Tibial artery (tissue), 4 donors: Measurements from ENCODE around the gene SHLD2.
"Not testable (repeated sequence)": the region's sequence is repeated elsewhere in the genome, so short reads cannot be mapped to it uniquely, and the experiment has no call there.

Experiments used
- DNase-seq, 2 donors: peaks; one replicate each; pipeline ENCODE4 v3.0.0-alpha.2; 2019
- H3K27ac ChIP-seq, 2 donors: fragments of 200-600 bp; sonication (generic) in 1 of 2; 1 replicate in 1 of 2; 2 replicates in 1 of 2; pipeline ENCODE4 v1.5.1; 2018 to 2019; ENCODE audit warnings: mild to moderate bottlenecking in 1 of 2
- H3K27me3 ChIP-seq, 2 donors: fragments of 200-600 bp; sonication (generic) in 1 of 2; one replicate each; pipeline versions ENCODE4 v1.5.1 to v1.6.0; 2016 to 2019
- H3K36me3 ChIP-seq, 3 donors: fragments of 200-600 bp; sonication (generic) in 2 of 3; one replicate each; pipeline ENCODE4 v1.5.1; 2016 to 2019; ENCODE audit warnings: mild to moderate bottlenecking in 2 of 3
- H3K4me1 ChIP-seq, 4 donors: fragments of 200-600 bp; sonication (generic) in 2 of 4; 1 replicate in 3 of 4; 2 replicates in 1 of 4; pipeline ENCODE4 v1.5.1; 2016 to 2019
- H3K4me3 ChIP-seq, 2 donors: fragments of 200-600 bp; sonication (generic) in 1 of 2; 1 replicate in 1 of 2; 2 replicates in 1 of 2; pipeline ENCODE4 v1.5.1; 2018 to 2019; ENCODE audit warnings: mild to moderate bottlenecking in 2 of 2
- H3K9me3 ChIP-seq, 3 donors: fragments of 200-600 bp; sonication (generic) in 1 of 3; one replicate each; pipeline ENCODE4 v1.5.1; 2016 to 2019
- CTCF ChIP-seq, 2 experiments: fragments of 200-600 bp in 1 of 2; fragments of 450-650 bp in 1 of 2; IDR thresholded peaks; one replicate each; pipeline ENCODE4 v1.5.1; 2017 to 2019; ENCODE audit warnings: antibody characterized with exemption in 2 of 2, mild to moderate bottlenecking in 1 of 2, moderate library complexity in 1 of 2
- intact Hi-C: fragments of 100-400 bp; cut with DNase I; formaldehyde crosslinking; loops from one replicate; pipeline ENCODE4 v1.15.0; 2023; ENCODE audit warnings: low total_unique reads

SHLD2 gene

GRCh38 chr10:87105446-87106124 is 10.6 kb downstream of the SHLD2 start:
- Histone ChIP-seq H3K9me3 (no peaks in the 10 kb centered on the region), H3K36me3 (peaks cover 23 to 56% (median 35%) of the 10 kb centered on the region in 3 donors), H3K4me3 (no peak overlapping the region), H3K27ac (no peak overlapping the region), H3K27me3 (no peaks in the 10 kb centered on the region), H3K4me1 (no peaks in the 10 kb centered on the region)
- intact Hi-C loops: no loop called here
- DNase-seq: no peak
- TF ChIP-seq CTCF (IDR thresholded peaks at IDR 0.05): no peak

- H3K27me3 ChIP-seq, H3K4me1 ChIP-seq, DNase-seq, H3K9me3 ChIP-seq, H3K36me3 ChIP-seq, H3K27ac ChIP-seq, intact Hi-C loops, H3K4me3 ChIP-seq: not testable (repeated sequence)
Observed at GRCh38 chr10:87118122-87118521, 23.1 kb downstream of the SHLD2 start.

DNA sequence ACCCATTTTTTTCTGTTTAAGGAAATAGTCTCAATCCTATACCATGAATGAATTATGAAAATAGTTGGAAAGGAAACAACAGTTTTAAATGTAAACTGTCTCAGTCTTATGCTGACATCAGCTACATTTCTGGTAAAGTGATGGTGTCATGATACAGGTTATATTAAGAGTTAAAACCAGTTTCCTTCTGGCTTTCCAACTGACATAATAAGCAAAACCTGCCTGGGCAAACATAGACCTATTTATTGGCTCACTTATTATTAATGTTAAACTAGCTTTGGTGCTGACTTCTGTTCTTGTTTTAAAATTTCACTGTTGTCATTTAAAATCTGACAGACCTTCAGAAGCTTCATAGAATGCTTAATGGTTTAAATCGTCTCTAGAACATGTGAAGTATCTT is 24.0 kb downstream of the SHLD2 start:
- intact Hi-C loops, DNase-seq, H3K36me3 ChIP-seq, H3K4me3 ChIP-seq, H3K9me3 ChIP-seq, H3K27ac ChIP-seq, H3K4me1 ChIP-seq, H3K27me3 ChIP-seq: not testable (repeated sequence)

- H3K9me3 ChIP-seq, H3K27ac ChIP-seq, H3K36me3 ChIP-seq, H3K27me3 ChIP-seq, DNase-seq, H3K4me3 ChIP-seq, intact Hi-C loops, H3K4me1 ChIP-seq: not testable (repeated sequence)
Observed at GRCh38 chr10:87123351-87123750, 28.3 kb downstream of the SHLD2 start.

- H3K9me3 ChIP-seq, intact Hi-C loops, DNase-seq, H3K27ac ChIP-seq, H3K36me3 ChIP-seq, H3K4me1 ChIP-seq, H3K27me3 ChIP-seq, H3K4me3 ChIP-seq: not testable (repeated sequence)
Observed at GRCh38 chr10:87127048-87127447, 32.0 kb downstream of the SHLD2 start.

DNA sequence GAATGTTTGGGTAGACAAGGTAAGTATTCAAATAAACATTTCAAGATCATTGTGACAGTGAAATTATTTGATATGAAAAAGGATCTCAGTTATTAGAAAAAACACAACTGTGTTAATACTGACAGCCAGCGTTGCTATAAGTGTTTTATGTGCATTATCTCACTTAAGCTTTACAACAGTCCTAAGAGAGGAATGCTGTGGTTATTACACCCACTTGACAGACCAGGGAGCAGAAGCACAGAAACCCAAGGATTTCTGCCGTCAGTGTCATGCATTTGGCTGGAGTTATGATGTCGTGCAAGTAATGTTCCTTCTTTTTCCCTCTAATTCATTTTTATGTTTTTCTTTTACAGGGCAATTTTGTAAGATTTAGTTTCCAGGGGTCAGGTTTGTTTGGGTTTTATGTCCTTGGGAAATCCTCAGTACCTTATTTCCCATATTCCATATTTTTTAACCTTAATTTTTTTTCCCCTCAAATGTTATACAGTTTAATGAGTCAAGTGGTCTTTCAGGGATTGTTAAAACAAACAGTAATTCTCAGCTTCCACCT is 32.7 kb downstream of the SHLD2 start:
- H3K9me3 ChIP-seq, H3K4me3 ChIP-seq, H3K27me3 ChIP-seq, H3K27ac ChIP-seq, DNase-seq, H3K4me1 ChIP-seq, H3K36me3 ChIP-seq, intact Hi-C loops: not testable (repeated sequence)

GRCh38 chr10:87132176-87132575 is 37.2 kb downstream of the SHLD2 start:
- H3K27ac ChIP-seq, intact Hi-C loops, H3K9me3 ChIP-seq, H3K36me3 ChIP-seq, H3K4me3 ChIP-seq, H3K27me3 ChIP-seq, H3K4me1 ChIP-seq: not testable (repeated sequence)
- peak in 1 of 2 donors; percentile 22 for DNase-seq

DNA sequence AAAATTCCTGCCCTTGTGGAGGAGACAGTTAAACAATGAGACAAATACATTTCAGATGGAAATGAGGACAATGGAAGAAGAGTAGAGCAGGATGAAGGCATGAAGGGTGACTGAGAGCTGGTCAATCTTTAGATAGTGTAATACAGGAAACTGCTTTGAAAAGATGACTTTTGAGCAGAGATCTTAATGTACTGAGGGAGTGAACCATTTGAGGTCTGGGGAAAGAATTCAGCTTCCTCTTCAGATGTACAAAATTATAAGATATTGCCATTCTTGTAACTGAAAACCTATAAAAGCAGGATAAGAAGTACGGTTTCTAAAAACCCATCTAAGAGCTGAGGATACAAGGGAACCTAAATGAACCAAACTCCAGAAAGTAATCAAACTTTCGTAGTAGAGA is 38.9 kb downstream of the SHLD2 start:
- H3K36me3 ChIP-seq: peaks cover 0 to 11% (median 0%) of the 10 kb centered on the region in 3 donors
- DNase-seq, H3K27ac ChIP-seq, H3K27me3 ChIP-seq, H3K4me1 ChIP-seq, H3K4me3 ChIP-seq, intact Hi-C loops: not testable (repeated sequence)
- H3K9me3 ChIP-seq: peaks cover 0 to 11% (median 0%) of the 10 kb centered on the region in 3 donors

DNA sequence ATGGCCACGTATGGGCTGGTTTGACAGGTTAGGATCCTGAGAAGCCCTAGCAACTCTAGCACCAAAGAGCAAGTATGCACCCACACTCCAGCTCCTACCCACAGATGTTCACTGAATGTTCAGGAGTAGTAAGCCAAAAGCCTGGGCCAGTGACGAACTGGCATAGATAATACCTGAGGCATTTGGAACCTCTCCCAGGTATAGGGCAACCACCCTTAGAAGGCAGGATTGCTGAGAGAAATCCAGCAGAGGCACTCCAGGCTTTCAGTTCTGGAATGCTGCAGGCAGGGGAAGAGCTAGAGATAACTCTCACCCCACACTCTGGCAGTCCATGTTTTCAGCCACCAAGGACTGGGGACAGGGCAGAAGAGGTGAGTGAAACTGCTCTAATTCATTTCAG is 39.4 kb downstream of the SHLD2 start:
- intact Hi-C loops, DNase-seq, H3K4me1 ChIP-seq, H3K27me3 ChIP-seq, H3K4me3 ChIP-seq, H3K27ac ChIP-seq: not testable (repeated sequence)
- Histone ChIP-seq H3K9me3 (peaks cover 0 to 11% (median 0%) of the 10 kb centered on the region in 3 donors), H3K36me3 (peaks cover 0 to 11% (median 0%) of the 10 kb centered on the region in 3 donors)

- H3K4me3 ChIP-seq, H3K27ac ChIP-seq, DNase-seq, intact Hi-C loops, H3K27me3 ChIP-seq, H3K4me1 ChIP-seq: not testable (repeated sequence)
- Histone ChIP-seq H3K9me3 (peaks cover 0 to 11% (median 0%) of the 10 kb centered on the region in 3 donors), H3K36me3 (peaks cover 0 to 11% (median 0%) of the 10 kb centered on the region in 3 donors)
Observed at GRCh38 chr10:87137478-87137877, 42.5 kb downstream of the SHLD2 start.

DNA sequence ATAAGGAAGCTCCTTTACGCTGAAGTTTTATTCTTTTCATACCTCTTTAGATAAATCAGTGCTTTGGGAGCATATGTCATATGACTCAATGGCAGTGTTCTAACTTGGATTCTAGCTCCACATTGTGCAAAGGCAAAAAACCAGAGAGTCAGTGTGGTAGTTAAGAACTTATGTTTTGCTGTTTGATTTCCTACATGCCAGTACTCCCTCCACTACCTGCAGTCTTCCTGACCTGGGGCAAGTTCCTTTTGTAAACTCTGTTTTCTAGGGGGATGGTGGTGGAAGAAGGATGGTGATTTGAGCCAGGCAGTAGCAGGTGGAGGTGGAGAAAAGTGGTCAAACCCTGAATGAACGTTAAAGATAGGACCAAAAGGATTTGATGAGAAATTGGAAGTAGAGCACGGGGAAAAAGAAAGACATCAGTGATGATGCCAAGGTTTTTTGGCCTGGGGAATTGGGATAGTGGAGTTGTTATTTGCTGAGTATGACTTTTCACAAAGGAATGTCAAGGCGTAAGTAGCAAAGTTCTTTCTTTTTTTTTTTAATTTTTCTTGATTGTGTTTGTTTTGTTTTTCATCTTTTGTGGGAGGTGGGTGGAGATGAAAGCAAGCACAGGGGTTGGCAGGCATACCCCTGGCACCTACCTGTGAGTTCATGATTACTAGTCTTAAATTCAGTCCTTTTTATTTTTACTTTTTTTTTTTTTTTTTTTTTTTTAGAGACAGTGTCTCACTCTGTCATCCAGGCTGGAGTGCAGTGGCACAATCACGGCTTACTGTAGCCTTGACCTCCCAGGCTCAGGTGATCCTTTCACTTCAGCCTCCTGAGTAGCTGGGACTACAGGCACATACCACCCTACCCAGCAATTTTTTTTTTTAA is 47.5 kb downstream of the SHLD2 start:
- H3K36me3 ChIP-seq, H3K4me1 ChIP-seq, H3K27me3 ChIP-seq, H3K9me3 ChIP-seq, H3K27ac ChIP-seq, intact Hi-C loops, H3K4me3 ChIP-seq: not testable (repeated sequence)
- DNase-seq: peak in 1 of 2 donors; percentile 23

DNA sequence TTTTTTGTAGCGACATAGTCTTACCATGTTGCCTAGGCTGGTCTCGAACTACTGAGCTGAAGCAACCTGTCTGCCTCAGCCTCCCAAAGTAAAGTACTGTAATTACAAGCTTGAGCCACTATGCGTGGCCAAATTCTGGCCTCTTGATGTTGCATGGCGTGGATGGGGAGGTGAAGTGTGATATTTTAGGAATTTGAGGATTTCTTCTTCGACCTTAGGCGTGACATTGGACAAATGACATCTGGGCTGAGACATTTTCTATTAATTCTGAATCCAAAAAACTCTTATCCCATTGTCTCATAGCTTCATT is 48.1 kb downstream of the SHLD2 start:
- H3K27ac ChIP-seq, H3K4me3 ChIP-seq, H3K4me1 ChIP-seq, H3K27me3 ChIP-seq, H3K9me3 ChIP-seq, intact Hi-C loops, DNase-seq, H3K36me3 ChIP-seq: not testable (repeated sequence)

- intact Hi-C loops, H3K27ac ChIP-seq, H3K4me3 ChIP-seq, H3K4me1 ChIP-seq, DNase-seq, H3K9me3 ChIP-seq, H3K27me3 ChIP-seq, H3K36me3 ChIP-seq: not testable (repeated sequence)
Observed at GRCh38 chr10:87145598-87145997, 50.6 kb downstream of the SHLD2 start.
